Fibroblast of skin of right biceps (primary cell): Measurements from ENCODE around the gene SLC25A2.
"Not testable (repeated sequence)": the region's sequence is repeated elsewhere in the genome, so short reads cannot be mapped to it uniquely, and the experiment has no call there.

ENCODE experiments used
- DNase-seq: peaks from one replicate; pipeline ENCODE4 v3.0.0-alpha.2; 2013

Gene SLC25A2

DNA sequence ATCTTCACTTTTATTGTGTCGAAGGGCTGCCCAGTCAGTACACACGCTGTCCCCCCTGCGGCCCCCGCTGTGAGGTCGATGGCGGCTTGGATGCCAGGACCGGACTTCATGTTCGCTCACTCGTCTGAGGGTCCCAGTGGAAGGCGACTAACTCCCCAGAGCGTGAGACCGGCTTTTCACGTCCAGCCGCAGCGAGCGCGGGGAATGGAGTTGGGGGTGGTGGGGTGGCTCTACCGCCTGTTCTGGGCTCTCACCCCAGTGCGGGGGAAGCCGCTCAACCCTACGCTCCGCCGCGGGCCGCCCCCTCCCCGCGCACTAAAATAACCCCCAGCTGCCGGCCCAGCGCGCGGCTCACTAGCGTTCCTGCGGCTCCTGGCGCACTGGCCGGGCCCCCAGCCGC lies at the start of gene SLC25A2:
Gene SLC25A2, minus strand, starts transcription at position 294 of the 400 bp plus-strand sequence. Its CDS starts 184 bp downstream, at position 110.
- DNase-seq, result no peak

DNA sequence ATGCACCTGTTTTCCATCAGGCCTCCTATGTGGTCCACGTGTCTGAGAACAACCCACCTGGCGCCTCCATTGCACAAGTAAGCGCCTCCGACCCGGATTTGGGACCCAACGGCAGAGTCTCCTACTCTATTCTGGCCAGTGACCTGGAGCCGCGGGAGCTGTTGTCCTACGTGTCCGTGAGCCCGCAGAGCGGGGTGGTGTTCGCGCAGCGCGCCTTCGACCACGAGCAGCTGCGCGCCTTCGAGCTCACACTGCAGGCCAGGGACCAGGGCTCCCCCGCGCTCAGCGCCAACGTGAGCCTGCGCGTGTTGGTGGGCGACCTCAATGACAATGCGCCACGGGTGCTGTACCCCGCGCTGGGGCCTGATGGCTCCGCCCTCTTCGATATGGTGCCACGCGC lies 47.7 kb upstream of the SLC25A2 start:
- no peak for DNase-seq

DNA sequence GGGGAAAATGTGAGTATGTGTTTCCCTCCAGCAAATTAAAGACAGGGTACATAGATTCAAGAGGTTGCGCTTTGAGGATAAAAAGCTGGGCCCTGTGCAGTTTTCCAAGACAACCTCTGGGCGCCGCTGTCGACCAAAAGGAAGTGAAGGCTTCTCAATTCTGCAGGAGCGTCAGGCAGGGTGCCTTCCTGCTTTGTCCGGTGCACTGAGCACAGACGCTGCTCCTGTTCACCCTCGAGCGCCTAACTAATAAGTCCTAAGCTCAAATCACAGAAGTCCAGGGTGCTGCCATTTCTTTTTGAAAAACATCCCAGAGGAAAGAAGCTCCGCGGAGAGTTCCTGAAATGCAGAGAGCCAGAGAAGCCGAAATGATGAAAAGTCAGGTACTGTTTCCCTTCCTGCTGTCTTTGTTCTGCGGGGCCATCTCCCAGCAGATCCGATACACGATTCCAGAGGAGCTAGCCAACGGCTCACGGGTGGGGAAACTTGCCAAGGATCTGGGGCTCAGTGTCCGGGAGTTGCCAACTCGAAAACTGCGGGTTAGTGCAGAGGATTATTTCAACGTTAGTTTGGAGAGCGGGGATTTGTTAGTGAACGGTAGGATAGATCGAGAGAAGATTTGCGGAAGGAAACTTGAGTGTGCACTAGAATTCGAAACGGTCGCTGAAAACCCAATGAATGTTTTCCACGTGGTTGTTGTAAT lies 46.2 kb upstream of the SLC25A2 start, which contains the start of gene PCDHGB1:
Gene PCDHGB1, plus strand, starts transcription at position 183 of the 703 bp plus-strand sequence. Its CDS starts 162 bp downstream, at position 345.
- DNase-seq, result peak; percentile 53

DNA sequence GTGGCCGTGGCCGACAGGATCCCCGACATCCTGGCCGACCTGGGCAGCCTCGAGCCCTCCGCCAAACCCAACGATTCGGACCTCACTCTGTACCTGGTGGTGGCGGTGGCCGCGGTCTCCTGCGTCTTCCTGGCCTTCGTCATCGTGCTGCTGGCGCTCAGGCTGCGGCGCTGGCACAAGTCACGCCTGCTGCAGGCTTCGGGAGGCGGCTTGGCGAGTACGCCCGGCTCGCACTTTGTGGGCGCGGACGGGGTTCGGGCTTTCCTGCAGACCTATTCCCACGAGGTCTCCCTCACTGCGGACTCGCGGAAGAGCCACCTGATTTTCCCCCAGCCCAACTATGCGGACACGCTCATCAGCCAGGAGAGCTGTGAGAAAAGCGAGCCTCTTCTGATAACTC lies 42.2 kb upstream of the SLC25A2 start:
- not testable (repeated sequence) for DNase-seq

DNA sequence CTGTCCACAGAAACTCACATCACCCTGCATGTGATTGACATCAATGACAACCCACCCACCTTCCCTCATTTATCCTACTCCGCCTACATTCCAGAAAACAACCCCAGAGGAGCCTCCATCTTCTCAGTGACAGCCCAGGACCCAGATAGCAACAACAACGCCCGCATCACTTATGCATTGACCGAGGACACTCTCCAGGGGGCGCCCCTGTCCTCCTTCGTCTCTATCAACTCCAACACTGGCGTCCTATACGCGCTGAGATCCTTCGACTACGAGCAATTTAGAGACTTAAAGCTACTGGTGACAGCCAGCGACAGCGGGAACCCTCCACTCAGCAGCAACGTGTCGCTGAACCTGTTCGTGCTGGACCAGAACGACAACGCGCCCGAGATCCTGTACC lies 41.5 kb upstream of the SLC25A2 start:
- no peak for DNase-seq

DNA sequence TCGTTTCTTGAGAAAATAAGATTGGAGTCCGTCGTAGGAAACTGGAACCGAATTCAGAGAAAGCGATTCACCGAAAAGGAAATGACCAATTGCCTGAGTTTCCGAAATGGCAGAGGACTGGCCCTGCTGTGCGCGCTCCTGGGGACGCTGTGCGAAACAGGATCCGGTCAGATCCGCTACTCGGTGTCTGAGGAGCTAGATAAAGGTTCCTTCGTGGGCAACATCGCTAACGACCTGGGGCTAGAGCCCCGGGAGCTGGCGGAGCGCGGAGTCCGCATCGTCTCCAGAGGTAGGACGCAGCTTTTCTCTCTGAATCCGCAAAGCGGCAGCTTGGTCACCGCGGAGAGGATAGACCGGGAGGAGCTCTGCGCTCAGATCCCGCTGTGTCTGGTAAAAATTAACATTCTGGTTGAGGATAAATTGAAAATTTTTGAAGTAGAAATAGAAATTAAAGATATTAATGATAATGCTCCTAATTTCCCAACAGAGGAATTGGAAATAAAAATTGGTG lies 40.2 kb upstream of the SLC25A2 start:
- DNase-seq, result no peak

DNA sequence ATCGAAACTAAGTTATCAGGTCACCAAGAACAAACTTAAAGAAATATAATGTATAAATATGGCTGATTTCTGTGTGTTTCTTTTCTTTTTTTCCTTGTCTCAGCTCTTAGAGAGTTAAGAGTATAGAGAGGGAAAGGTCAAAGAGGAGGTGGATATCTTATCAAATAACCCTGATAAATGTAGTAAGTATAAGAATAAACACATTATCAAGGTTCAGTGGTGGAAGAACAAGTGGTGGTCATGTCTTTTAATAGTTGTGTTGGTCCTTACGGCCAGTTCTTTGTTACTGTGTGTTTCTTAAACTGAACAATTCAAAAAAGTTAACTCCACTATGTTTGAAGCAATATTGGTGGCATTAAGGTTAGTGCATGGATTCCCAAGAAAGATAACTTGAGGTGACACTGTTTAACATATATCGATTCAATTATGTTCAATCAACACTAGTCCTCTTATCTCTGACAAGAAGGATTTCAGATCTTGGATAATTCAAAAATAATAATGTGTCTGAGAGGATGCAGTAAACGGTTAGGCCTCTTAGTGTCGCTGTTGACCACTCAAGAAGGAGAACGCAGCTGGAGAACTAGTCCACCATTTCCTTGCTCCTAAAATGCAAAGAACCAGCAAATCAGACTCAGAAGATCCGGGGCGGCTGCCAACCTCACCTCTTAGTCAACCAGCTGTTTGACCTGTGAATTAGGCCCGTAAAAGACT lies 39.5 kb upstream of the SLC25A2 start, which contains the start of gene PCDHGA3:
Gene PCDHGA3, plus strand, starts transcription at position 588 of the 711 bp plus-strand sequence. CDS start 205 bp downstream, outside the sequence.
- DNase-seq, result peak; percentile 60

DNA sequence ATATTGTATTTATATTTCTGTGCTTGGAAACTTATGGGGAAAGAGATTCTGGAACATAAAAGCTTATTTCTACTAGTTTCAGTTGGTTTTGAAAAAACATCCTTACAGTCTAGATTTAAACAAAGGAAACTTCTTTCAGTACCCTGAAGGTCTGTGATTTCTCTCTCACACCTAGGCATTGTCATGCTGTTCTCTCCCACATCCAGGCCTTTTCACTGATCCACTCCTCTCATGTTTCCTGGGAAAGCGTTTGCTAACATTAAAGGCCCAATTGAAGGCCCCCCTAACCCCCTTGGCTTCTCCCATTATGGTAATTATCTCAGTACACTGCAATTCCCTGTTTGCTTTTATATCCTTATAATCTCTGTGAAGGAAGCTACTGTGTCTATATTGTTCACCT lies 38.9 kb upstream of the SLC25A2 start:
- DNase-seq, result no peak

DNA sequence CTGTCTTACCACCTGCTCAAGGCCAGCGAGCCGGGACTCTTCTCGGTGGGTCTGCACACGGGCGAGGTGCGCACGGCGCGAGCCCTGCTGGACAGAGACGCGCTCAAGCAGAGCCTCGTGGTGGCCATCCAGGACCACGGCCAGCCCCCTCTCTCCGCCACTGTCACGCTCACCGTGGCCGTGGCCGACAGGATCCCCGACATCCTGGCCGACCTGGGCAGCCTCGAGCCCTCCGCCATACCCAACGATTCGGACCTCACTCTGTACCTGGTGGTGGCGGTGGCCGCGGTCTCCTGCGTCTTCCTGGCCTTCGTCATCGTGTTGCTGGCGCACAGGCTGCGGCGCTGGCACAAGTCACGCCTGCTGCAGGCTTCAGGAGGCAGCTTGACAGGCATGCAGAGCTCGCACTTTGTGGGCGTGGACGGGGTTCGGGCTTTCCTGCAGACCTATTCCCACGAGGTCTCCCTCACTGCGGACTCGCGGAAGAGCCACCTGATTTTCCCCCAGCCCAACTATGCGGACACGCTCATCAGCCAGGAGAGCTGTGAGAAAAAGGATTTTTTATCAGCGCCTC lies 37.0 kb upstream of the SLC25A2 start:
- DNase-seq, result not testable (repeated sequence)

DNA sequence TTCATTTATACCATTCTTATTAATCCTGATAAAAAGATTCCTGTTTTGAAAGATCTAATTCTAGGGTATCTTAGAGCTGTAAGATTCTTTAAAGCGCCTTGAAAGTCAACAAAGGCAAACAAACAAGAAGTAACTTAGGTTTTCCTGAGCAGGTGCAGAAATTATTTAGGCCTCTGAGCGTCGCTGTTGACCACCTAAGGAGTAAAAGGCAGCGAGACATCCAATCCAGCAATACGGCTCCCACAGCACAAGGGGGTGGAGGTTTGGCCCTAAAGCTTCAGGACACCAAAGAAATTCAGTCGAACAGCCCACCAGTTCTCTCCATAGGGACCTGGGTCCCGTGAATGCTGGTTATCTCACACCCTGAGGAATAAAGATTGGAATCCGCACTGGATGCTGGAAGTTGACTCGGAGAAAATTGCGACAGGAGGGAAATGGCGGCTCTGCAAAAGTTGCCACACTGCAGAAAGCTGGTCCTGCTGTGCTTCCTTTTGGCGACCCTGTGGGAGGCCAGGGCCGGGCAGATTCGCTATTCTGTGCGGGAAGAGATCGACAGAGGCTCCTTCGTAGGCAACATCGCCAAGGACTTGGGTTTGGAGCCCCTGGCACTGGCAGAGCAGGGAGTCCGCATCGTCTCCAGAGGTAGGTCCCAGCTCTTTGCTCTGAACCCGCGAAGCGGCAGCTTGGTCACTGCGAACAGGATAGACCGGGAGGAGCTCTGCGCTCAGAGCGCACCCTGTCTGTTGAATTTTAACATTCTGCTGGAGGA lies 34.9 kb upstream of the SLC25A2 start, which contains the start of gene PCDHGA2:
Gene PCDHGA2, plus strand, starts transcription at position 223 of the 769 bp plus-strand sequence.
- DNase-seq, result peak; percentile 56

DNA sequence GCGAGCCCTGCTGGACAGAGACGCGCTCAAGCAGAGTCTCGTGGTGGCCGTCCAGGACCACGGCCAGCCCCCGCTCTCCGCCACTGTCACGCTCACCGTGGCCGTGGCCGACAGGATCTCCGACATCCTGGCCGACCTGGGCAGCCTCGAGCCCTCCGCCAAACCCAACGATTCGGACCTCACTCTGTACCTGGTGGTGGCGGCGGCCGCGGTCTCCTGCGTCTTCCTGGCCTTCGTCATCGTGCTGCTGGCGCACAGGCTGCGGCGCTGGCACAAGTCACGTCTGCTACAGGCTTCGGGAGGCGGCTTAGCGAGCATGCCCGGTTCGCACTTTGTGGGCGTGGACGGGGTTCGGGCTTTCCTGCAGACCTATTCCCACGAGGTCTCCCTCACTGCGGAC lies 28.7 kb upstream of the SLC25A2 start:
- DNase-seq, result not testable (repeated sequence)

DNA sequence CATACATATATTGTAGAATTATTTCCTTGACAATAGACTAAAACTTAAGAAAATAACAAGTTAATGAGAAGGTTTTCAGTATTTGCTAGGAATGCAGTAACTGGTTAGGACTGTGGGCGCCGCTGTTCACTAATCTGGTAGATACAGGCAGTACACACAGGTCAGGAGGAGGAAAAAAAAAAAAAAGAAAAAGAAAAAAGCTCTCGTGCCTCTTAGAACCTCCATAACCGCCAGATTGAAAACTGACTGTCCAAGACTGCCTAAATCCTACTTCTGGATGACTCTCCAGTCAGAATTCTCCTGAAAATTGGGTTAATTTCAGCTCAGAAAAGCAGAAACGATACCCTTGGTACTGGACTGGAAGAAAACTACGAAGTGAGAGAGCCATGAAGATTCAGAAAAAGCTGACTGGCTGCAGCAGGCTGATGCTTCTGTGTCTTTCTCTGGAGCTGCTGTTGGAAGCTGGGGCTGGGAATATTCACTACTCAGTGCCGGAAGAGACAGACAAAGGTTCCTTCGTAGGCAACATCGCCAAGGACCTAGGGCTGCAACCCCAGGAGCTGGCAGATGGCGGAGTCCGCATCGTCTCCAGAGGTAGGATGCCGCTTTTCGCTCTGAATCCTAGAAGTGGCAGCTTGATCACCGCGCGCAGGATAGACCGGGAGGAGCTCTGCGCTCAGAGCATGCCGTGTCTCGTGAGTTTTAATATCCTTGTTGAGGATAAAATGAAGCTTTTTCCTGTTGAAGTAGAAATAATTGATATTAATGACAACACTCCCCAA lies 26.6 kb upstream of the SLC25A2 start, which contains the start of gene PCDHGA1:
Gene PCDHGA1, plus strand, starts transcription at position 216 of the 782 bp plus-strand sequence.
- peak; percentile 35 for DNase-seq

DNA sequence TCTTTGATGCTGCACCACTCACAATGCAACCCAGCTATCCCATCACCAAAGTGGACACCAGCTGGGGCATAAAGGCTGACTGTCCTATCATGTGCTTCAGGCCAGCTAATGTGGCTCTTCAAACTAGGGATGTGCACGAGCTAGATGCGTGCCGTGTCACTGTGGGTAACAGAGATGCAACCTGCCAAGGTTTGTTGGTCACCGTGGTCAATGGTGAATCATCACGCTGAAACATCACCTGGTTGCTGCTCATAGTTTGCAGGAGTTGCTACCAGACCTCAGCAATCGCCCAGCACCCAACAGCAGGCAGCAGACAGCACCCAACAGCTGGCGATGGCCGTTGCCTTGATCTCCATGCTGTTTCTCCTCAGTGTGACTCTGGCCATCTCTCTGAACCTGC lies 24.4 kb upstream of the SLC25A2 start:
- no peak for DNase-seq

DNA sequence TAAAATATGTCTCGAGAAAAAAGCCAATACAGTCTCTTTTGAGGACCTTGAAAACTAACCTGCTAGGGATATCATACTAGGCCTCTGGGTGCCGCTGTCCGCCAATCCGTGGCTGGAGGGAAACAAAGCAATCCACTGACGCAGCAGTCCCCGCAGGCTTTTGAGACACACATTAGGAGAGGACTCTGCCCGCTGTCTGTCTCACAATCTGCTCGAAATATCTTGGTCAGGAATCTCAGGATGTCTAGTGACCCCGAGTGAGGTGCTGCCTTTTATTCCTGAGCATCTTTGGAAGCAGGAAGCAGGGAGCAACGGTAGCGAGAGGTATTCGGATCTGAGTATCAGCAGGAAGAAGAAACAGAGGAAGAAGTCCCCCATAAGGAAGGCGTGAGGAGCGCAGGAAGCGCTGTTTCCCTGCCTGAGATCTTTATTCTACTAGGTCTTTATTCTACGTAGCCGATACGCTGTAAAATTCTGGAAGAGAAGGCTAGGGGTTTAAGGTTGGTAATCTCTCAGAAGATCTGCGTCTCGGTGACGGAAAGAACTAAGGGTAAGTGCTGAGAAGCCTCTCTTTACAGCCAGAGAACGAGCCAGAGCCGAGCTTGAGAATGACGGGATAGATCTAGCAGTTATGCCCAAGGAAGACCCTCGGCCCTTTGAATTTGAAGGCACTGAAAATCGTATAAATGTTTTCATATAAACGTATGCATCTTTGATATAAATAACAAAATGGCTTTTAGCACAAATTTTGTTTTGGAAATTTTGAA lies 22.4 kb upstream of the SLC25A2 start:
- DNase-seq, result peak; percentile 74

DNA sequence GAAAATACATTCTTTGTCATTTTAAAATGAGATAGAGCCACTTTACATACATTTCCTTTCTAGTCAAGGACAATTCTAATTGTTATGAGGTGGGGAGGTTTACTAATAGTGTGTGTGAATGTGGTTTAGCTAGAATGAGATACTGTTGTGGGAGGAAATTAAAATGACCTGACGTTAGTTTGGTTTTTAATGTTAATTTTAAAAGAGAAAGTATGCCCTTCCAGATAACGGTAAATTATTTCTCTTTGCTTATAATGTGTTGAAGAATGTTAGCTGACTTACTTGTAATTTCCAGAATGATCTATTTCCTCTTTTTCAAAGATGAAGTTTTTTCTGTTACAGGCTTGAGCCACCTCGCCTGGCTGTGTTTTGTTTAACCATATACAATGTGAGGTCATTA lies 18.4 kb upstream of the SLC25A2 start:
- no peak for DNase-seq

DNA sequence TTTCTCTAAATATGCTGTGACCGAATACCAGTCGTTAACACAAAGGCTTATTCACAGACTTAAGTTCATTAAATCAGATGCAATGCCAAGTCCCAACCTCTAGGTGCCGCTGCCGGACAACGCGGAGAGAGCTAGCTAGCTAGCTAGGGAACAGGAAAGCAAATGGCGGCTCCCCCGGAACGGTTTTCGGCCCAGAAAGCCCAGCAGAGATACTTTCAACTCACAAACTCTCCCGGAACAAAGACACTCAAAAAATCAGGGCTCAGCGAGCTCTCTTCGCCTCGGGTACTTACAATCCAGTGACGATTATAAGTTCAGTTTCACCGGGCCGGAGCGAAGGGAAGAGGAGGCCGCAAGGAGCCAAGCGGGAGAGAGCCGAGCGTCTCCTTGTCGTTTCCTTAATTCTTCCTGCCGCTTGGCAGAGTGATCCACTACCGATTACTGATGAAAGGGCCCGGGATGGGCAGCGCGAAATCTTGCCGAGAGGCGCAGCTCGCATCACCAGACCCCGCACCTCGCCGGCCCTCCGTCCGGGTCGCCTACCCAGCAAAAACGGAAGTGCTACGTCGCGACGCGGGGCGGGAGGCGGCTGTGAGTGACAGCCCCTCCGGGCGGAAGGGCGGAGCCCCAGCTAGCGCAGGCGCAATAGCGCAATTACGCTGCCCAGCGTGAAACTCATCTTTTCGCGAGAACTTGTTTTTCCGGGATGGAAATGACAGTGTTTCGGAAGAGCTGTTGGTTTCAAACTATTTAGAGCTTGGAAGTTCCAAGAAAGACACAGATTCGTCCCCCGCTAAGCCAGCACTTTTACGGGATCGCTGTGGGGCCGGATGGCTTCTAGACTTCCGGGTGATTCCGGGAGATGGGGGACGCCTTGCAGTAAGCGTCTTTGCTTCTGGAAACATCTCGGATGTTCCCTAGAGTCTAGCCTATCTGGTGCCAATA lies 16.6 kb upstream of the SLC25A2 start, which contains the start of gene TAF7:
Gene TAF7, minus strand, starts transcription at position 560 of the 945 bp plus-strand sequence. CDS start 740 bp downstream, outside the sequence.
- peak; percentile 93 for DNase-seq

DNA sequence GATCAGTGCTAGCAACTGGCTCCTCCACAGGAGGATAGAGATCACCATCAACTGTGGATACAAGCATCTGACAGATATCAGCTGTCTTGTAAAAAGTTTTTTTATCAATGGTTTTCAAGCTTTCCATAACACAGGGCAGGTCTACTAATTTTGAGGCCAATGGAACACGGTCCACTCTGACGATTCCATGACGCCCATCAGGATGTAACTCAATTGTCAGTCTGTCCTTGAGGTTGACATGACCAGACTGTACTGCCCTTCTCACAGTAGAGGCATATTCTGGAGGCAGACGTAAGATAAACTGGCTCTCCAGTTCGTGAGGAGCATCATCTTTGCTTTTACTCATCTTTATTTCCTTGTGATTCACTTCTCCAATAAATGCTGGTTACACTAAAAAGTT lies 15.8 kb upstream of the SLC25A2 start:
- DNase-seq, result no peak

DNA sequence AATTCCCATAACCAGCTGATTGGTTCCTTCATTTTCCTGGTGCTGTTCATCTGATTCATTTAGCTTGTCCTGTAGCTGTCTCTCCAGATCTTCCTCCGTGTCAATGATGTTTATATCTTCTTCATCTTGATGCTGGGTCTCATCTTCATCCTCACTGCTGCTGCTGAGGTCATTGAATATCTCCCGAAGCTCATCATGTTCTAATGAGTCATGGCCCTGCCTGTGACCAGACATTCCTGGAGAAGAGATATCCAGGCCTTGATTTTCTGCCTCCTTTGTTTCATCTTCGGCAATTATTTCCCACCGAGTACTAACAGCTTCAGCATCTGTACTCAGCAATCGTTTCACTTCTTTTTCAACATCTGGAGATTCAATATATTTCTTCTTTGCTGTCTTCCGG lies 15.4 kb upstream of the SLC25A2 start:
- DNase-seq, result no peak

DNA sequence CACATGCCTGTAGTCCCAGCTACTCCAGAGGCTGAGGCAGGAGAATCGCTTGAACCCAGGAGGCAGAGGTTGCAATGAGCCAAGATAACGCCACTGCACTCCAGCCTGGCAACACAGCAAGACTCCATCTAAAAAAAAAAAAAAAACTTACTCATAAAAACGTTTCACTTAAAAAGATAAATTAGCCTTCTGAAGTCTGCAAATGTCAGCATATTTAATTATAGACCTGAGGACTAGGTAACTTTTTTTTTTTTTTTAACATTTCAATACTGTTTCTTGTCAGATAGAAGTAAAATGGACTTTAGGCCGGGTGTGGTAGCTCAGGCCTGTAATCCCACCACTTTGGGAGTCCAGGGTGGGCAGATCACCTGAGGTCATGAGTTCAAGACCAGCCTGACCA lies 13.1 kb upstream of the SLC25A2 start:
- not testable (repeated sequence) for DNase-seq

DNA sequence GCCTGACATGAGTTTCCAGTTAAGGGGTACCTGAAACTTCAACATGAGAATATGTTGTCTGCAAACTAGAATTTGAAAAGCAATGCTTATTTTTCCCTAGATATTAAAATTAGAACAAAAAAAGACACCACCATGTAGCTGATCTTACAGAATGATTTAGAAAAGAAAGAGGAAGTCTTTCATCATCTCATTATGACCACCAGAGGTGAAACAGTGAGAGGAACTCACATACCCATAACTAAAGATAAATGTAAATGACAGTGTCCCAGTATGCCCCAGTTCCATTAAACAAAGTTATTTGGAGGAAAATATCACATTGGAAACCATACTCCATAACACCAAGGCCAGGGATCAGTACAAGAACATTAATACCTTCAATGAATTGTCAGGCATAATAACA lies 9.9 kb upstream of the SLC25A2 start:
- DNase-seq, result no peak
